Measurements from ENCODE around the gene PYDC1. TPM values are rescaled to one million over a fixed set of nuclear protein-coding genes. Genes with fewer than 3 reads are reported as not detected.

The PYDC1 gene
- total and polyA plus RNA-seq, 2 of the 8 experiments (the other 6 are each of a cell fraction or from before 2014, with no cell fraction given) = 3.5 to 11.1 TPM

DNA sequence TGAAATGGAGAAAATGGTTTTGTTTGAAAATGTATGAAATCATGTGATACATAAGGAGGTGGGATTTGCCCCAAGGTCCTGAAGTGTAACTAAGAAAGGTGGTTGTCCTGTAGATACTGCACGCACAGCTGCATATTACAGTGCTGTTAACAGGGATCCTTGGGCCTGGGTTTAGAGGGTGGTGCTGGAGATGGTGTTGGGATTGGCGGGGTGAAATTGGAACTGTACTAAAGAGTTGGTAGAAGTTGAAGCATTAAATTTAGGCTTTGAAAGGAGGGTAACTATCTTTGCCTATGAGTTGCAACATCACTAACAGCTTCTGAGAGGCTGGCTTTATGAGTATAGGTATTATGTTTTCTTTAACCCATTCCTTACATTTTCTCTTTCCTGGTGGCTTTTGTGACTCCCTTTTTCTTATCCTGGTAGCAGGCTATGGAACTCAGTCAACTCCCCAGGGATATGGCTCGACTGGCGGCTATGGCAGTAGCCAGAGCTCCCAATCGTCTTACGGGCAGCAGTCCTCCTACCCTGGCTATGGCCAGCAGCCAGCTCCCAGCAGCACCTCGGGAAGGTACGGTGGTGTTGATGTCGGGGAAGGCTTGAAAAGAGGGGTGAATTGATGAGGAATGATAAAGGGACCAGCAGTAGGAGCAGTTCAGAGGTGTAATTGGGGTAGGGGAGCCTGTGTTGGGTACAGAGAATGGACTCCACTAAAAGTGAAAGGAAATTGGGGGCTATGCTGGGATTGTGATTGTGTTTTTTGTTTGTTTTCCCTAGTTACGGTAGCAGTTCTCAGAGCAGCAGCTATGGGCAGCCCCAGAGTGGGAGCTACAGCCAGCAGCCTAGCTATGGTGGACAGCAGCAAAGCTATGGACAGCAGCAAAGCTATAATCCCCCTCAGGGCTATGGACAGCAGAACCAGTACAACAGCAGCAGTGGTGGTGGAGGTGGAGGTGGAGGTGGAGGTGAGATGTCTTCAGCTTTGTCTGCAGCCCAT, 33.2 kb downstream of the PYDC1 start:
- H3K79me1 ChIP-seq (ENCODE audit: low read depth, low read length) = peaks cover 11% of the 10 kb centered on the region
- no peak overlapping the region for H2BK120ac ChIP-seq (replicated peaks; ENCODE audit: low read depth, low read length)
- H2BK15ac ChIP-seq (ENCODE audit: low read length) = no peak overlapping the region
- peaks cover 50 to 71% (median 64%) of the 10 kb centered on the region in 4 experiments for H3K36me3 ChIP-seq (ENCODE audit: control insufficient read depth in 2 of 4, insufficient read depth in 4 of 4, low read length in 3 of 4)
- no peak overlapping the region for H3K23ac ChIP-seq (ENCODE audit: insufficient read length)
- no peak overlapping the region for H4K5ac ChIP-seq (ENCODE audit: insufficient read length, low read depth, low read length)
- H3K27ac ChIP-seq (ENCODE audit: low read depth, low read length) = no peak overlapping the region
- DNase-seq (ENCODE audit: low read depth in 1 of 2, low spot score in 2 of 2) (no peak), FAIRE-seq (no peak)
- H3K4me3 ChIP-seq (ENCODE audit: extremely low read depth in 1 of 4, insufficient read depth in 2 of 4, low read depth in 3 of 4, low read length in 4 of 4) = peak overlapping the region in 1 of 4 experiments; percentile 85; a peak in 4 of 8 replicates
- peak overlapping the region; percentile 28; the same call in 1 of the 2 replicates for H4K8ac ChIP-seq (ENCODE audit: extremely low read depth, insufficient read depth, low read length)
- CTCF ChIA-PET (ENCODE audit: partially characterized antibody) = interaction anchor here (0.6 to 1.3 kb wide), 2 partner anchors 199 to 996 kb away, joined by 3 to 4 read pairs; no protein-coding TSS in a partner anchor
- no peak overlapping the region for H2AFZ ChIP-seq (ENCODE audit: low read length)
- peaks cover 14% of the 10 kb centered on the region; the same call in 1 of the 2 replicates for H3K23me2 ChIP-seq (ENCODE audit: low read depth, low read length)
- no peak overlapping the region for H3K18ac ChIP-seq (ENCODE audit: extremely low read depth, low read length)
- POLR2A ChIA-PET (ENCODE audit: partially characterized antibody) = interaction anchor here (0.6 to 6.9 kb wide), 28 partner anchors 6 to 715 kb away, joined by 3 to 407 read pairs (median 4); partner anchors contain the start of genes FUS, PRSS8, PYCARD and PYDC1
- no peak overlapping the region for H2BK20ac ChIP-seq (ENCODE audit: low read length)
- H2BK12ac ChIP-seq (ENCODE audit: low read depth, low read length) = no peak overlapping the region
- TF ChIP-seq SIRT6 (IDR thresholded peaks at IDR 0.05; ENCODE audit: low read length) = peak; percentile 22
- peak in 1 of 2 experiments; percentile 43; a peak in 1 of 3 replicates for TF ChIP-seq POLR2A (IDR thresholded peaks at IDR 0.05; ENCODE audit: control extremely low read depth in 1 of 2, low read depth in 2 of 2, low read length in 2 of 2)
- no peak for TF ChIP-seq JUND (IDR thresholded peaks at IDR 0.05; ENCODE audit: low read length)
- peak; percentile 23; the same call in 1 of the 2 replicates for TF ChIP-seq SP1 (IDR thresholded peaks at IDR 0.05; ENCODE audit: low read depth, low read length)
- peak; percentile 48; the same call in 1 of the 2 replicates for TF ChIP-seq POLR2AphosphoS5 (IDR thresholded peaks at IDR 0.05; ENCODE audit: low read depth, low read length)
- no peak overlapping the region for H2BK5ac ChIP-seq (ENCODE audit: low read depth, low read length)
- no peak overlapping the region for H4K91ac ChIP-seq (replicated peaks; ENCODE audit: insufficient read length, low read length)
- H3K4me1 ChIP-seq (replicated peaks in 1 of 4; ENCODE audit: control insufficient read depth in 3 of 4, insufficient read depth in 4 of 4, low read length in 3 of 4) = peaks cover 0 to 5% (median 2%) of the 10 kb centered on the region in 4 experiments; a peak in 5 of 7 replicates
- no peaks in the 10 kb centered on the region for H3K9me3 ChIP-seq (ENCODE audit: insufficient read depth in 2 of 2, low read depth in 1 of 2, low read length in 1 of 2)
- H3K4me2 ChIP-seq (ENCODE audit: insufficient read depth in 1 of 2, low read depth in 2 of 2, low read length in 2 of 2) = peak overlapping the region; percentile 92 to 93; a peak in 2 of 4 replicates
- H3K14ac ChIP-seq (ENCODE audit: insufficient read length) = no peak overlapping the region
- H3K56ac ChIP-seq (replicated peaks; ENCODE audit: insufficient read length, low read depth, low read length) = no peak overlapping the region
- no peak overlapping the region for H2AK5ac ChIP-seq (ENCODE audit: low read depth, low read length)
- no peaks in the 10 kb centered on the region for H3K27me3 ChIP-seq (replicated peaks in 1 of 4; ENCODE audit: control insufficient read depth in 3 of 4, extremely low read depth in 1 of 4, insufficient read depth in 3 of 4, low read length in 3 of 4)
- peaks cover 40 to 92% of the 10 kb centered on the region in 2 experiments for H3K79me2 ChIP-seq (ENCODE audit: control insufficient read depth in 1 of 2, insufficient read depth in 2 of 2, low read length in 2 of 2)
- 93% methylated on average over 10 of the region's 10 CpGs; no CpG with 5 or more reads in 1 of the 2 experiments for WGBS, 2 experiments (ENCODE audit: extremely low coverage in 1 of 2, insufficient coverage in 1 of 2, insufficient read length in 1 of 2, insufficient replicate concordance in 2 of 2, low coverage in 1 of 2, low lambda C conversion rate in 2 of 2, missing lambda C conversion rate in 1 of 2)
- peaks cover 46 to 53% of the 10 kb centered on the region in 2 experiments for H4K20me1 ChIP-seq (replicated peaks in 1 of 2; ENCODE audit: control insufficient read depth in 1 of 2, insufficient read depth in 2 of 2, low read length in 2 of 2)
- H3K9ac ChIP-seq (replicated peaks in 1 of 4; ENCODE audit: extremely low read depth in 1 of 4, low read depth in 3 of 4, low read length in 3 of 4) = no peak overlapping the region
- no peak overlapping the region for H3K4ac ChIP-seq (replicated peaks; ENCODE audit: insufficient read length, low read depth, low read length)

Data from H1 (cell line).